Measurements from ENCODE around the gene IGDCC3.

IGDCC3 gene

DNA sequence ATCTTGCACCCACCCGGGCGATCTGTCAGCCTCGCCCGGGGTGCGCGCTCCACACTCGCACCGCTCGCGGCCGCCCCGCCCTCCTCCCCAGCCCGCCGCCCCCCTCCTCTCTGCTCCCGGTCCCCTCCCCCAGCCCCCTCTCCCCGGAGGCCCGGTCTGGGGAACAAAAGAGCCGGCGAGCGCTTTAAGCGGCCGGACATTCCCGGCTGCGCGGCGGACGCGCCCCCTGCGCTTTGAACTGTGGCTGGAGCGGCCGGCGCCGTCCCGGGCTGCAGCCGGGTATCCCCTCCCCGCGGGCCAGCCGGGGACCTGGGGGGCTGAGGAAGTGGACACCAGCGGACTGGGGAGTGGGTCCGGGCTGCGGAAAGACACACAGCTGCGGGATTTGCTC, at the start of gene IGDCC3:
Gene IGDCC3 (minus strand): TSS at position 27 of the 391 bp plus-strand sequence. CDS start 214 bp downstream, outside the sequence.
- no peak for DNase-seq

DNA sequence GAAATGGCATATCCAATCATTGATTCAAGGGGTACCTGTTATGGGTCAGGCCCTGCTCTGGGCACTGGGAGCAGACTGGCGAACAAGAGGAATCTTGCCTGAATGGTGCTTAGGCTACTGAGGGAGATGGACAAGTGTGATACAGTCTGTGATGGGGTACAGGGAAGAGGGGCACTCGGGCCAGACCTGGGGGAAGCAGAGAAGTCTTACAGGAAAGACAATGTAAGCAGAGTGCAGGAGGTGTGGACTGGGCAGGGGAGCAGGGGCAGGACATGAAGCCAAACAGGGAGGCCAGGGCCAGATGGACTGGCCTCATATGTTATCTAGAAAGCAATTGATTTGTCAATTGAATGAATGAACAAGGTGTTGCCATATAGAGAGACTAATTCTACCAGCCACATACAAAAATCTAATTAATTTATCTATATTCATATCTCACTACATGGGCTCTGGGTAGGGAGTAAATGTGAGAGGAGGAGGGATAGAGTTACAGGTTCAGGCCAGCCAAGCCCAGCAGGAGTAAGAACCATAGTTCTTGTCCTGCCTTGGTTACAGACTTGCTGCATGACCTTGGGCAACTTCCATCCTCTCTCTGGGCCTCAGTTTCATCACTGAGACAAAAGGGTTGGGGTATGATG, 48.5 kb upstream of the IGDCC3 start:
- no peak for DNase-seq

DNA sequence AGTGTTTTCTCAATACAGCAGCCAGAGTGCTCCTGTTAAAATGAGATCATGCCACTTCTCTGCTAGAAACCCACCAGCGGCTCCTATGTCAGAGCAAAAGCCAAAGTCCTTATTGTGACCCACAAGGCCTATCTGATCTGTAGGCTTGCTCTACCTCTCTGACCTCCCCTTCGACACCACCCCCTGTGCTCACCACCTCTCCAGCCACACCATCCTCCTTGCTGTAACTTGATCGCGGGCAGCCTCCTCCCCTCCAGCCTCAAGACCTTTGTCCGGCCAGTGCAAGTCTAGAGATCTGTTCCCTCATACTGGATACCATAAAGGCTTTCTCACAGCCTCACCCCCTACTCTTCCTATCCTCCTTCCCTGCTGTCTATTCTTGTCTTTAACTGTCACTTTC, 46.9 kb upstream of the IGDCC3 start:
- no peak for DNase-seq

DNA sequence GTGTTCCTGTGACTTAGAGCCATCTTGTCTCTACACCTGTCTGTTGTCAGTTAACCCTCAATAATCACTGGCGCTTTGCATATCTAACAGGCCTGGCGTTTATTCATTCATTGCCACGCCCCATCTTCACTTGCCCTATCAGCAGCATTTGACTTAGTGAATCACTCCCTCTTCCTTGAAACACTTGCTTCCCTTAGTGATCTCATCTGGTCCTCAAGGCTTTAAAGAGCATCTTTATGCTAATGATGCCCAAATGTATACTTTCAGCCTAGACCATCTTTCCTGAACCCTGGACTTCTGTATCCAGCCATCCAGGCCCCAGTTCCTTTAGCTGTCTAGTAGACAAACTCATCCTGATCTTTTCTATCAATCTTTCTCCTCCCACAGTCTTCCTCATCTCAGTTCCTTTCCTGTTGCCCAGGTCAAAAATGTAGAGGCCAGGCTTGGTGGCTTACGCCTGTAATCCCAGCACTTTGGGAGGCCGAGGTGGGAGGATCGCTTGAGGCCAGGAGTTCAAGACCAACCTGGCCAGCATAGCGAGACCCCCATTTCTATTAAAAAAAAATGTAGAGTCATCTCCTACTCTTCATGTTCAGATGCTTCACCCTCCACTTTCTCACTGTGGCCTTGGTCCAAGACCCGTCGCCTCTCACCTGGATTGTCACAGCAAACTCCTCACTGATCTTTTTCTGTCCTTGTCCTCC, 46.3 kb upstream of the IGDCC3 start:
- no peak for DNase-seq

DNA sequence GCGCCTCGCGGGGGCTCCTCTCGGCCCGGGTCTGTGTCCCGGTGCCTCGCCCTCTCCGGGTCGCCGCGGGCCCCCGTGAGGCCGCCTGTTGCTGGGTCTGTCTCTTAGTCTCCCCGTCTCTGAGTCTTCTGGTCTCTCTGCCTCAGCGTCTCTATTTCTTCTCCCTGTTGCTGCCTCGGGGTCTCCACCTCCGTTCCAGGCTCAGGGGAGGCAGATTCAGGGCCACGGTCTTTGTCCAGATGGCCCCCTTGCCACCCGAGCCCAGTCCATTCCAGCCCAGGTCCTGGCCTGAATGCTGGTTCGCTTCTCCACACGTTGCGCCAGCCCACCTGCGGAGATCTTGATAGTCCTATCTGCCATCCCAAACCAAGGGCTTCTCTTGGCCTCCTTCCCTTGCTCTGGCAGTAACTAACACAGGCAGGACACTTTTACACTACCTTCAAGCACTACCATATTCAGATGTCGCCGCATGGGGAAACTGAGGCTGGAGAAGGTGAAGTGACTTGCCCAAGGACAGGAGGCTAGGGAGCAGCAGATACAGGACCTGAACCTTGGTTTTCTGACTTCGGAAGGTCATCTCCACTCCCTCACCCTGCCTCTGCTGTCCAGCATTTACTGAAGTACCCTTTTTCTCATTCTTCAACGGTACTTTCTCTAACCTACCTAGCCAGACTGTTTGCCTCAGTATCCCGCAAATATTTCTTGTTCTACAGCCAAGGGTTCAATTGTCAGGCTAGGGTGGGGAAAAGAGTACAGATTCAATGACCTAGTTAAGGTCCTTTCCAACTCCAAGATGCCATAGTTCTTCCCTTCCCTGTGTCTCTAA, 45.6 kb upstream of the IGDCC3 start:
- DNase-seq: no peak

DNA sequence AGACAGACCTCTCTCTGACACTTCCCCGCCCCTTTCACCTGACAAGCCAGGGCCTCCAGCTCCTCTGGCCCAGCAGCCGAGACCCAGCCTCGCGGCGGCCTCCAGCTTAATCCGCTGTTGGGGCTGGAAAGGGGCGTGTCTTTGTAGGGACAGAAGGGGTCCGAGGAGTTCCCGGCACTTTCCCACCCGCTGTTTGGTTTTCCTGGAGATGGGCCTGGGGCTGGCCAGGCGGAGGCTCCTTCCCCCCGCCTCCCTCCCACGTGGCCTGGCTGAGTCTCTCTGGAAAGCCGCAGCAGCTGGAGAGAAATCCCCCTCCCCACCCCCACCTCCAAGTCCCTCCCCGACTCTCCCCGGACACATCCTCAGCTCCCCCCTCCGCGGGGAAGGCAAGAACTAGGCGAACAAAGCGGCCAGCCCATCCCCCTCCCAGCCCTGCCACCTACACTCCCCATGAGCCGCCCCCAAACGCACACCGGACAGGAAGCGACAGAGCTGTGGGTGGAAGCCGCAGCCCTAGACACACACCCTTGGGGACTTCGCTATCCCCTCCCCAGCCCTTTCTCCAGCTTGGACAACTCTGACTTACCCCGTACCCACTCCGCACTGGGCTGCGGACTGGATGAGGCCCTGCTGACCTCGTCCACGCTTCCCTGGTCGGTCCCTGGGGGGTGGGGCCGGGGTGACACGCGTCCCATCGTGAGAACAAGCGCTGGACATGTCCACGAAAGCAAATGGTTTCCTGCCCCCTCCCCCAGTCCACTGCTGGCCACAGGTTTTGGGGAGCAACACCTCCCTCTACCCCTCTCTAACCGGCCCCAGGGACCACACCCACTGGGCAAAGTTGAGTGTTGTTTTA, 43.8 kb upstream of the IGDCC3 start:
- no peak for DNase-seq

DNA sequence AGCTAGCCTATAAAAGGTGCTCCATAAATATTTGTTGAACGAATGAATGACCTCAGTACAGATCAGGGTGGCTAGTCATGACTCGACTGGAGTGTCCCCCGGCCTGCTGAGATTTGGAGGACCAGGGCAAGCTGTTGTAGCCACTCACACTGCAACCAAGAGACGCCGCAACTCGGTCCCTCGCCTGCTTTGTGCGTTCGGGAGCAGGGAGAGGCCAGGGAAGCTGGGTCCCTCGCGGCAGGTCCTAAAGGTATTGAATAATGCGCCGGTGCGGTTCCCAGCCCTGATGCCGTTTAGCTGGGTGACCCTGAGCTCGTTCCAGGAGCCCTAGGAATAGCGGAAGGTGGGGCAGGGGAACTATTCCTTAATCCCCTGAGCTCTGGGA, 43.2 kb upstream of the IGDCC3 start:
- no peak for DNase-seq

DNA sequence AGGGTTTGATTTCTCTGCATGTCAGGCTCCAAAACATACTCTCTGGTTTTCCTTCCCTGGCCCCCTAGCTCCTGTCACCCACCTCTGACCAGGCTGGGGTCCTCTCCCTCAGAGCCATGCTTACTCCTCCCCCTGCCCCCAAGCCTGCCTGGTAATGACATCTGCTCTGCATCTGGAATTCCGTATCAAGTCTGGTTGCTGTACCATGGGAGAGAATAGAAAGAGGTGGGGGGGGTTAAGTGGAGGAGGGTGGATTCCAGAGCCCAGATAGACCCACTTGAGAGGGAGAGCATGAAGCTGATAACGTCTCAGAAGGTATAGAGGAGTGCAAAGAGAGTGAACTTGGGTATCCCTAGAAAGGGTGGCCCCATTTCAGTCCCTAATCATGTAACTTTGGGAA, 40.8 kb upstream of the IGDCC3 start:
- DNase-seq: no peak

DNA sequence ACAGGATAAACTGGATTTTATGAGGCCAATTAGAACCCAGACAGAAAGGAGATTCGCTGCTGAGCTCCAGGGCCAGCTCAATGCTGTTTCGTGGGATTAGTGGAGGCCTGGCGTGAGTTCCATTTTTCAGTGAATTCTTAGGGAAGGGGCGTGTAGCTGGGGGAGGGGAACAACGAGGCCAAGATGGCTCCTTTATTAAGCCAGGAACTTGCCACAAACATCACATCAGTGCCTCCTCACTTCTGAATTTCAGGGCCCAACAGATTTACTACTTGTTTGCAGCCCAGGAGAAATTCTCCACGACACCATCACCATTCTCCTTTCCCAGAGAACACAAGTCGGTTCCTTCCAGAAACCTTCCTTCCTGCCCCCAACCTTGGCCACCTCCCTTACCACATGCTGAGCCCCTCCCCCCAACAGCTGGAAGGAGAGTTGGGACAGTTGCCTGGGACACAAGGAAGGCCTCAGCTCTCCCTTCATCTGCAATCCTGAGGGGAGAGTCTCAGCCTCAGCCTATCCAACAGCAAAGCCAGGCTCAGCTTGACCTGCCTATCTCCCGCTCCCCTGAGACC, 39.1 kb upstream of the IGDCC3 start:
- no peak for DNase-seq

DNA sequence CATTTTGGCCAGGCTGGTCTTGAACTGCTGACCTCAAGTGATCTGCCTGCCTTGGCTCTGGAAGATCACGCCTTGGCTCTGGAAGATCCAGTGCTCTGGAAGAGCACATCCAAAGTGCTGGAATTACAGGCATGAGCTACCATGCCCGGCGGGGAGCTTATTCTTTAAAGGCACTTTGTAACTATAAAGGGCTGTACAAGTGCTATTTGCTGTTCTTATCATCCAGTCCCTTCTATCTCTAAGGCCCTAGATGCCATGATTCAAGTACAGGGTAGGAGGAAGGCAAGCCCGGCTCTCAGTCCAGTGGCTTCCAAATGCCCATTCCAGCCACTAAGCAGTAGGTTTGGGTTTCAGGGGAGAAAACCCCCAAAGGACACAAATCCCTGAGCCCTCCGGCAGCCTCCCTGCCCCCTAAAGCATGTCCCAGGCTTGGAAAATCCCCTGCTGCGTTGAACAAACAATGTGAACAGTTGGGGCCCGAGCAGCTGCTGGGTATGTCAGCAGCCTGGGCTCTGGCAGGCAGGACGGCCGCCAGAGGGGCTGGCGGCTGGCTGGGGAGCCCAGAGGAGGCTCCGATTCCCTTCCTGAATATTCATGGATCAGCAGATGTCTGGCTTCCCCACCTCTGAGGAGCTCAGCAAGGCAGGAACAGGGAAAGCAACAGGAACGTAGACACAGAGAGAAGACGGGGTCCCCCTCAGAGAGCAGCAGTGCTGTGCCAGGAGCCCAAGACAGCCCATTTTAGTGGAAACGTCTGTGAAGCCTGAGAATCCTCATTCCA, 37.2 kb upstream of the IGDCC3 start:
- DNase-seq: peak; percentile 78

DNA sequence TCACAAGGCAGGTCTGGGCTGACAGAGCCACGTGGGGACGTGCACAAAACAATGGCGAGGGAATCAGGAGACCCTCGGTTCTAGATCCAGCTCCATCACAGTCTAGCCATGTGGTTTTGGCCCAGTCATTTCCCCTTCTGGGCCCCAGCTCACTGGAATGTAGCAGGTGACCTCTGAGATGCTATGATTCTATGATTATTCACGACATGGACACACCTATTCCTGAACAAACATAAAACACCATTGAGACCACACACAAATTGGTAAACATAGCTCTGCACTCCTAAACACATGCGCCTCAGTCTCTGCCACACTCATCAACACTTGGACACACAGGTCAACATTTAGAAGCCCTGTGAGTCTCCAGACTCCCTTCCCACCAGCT, 36.0 kb upstream of the IGDCC3 start:
- no peak for DNase-seq

DNA sequence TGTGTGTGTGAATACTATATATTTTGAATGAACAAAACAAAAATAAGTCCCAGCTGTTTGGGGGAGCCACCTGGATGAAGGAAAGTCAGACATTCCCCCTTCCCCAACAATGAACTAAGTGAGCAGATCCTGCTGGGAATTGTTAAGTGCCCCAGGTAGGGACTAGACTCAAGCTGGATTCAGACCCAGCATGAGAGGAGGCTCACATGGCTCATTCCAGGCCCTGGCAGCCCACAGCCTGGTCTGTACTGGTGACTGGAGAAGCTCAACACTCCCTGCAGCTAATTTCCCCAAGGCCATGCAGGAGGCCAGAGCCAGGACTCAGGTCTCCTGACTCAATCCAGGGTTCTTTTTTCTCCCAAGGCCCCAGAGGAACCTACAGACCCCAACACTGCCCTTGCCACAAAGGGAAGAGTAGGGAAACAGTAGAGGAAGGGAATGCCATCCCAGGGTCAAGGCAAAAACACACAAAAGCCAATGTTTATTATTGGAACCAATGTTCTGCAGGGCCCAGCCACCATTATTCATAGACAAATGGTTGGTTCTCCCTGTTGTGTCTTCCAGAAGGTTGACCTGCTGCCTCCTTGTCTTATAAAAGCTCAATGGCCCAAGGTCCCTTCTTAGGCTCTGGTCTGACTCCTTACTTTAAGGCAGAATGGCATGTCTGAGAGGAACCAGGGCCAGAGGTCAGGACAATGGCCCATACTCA, 35.4 kb upstream of the IGDCC3 start:
- no peak for DNase-seq

DNA sequence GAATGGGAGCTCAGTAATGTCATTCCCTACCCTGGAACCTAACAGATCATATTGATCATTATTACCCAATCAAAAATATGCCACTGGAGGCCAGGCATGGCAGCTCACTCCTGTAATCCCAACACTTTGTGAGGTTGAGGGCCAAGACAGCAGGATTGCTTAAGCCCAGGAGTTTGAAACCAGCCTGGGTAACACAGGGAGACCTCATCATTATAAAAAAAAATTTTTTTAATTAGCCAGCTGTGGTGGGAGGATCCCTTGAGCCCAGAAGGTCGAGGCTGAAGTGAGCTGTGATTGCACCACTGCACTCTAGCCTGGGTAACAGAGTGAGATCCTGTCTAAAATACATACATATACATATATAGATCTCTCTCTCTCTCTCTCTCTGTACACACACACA, 34.8 kb upstream of the IGDCC3 start:
- DNase-seq: no peak

DNA sequence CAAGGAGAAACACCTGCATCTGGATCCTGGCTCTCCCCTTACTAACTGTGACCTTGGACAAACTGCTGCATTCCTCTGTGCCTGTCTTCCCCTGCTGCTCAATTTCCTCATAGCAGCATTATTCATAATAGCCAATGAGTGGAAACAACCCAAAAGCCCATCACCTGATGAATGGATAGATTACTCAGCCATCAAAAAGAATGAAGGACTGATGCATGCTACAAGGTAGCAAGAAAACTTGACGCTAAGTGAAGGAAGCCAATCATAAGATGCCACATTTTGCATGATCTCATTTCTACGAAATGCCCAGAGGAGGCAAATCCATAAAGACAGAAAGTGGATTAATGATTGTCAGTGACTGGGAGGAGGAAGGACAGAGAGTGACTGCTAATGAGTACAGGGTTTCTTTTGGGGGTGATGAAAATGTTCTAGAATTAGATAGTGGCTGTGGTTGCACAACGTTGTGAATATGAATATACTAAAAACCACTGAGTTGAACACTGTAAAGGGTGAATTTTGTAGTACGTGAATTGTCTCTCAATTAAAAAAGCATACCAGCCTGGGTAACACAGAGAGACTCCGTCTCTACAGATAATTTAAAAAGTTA, 33.8 kb upstream of the IGDCC3 start:
- no peak for DNase-seq

DNA sequence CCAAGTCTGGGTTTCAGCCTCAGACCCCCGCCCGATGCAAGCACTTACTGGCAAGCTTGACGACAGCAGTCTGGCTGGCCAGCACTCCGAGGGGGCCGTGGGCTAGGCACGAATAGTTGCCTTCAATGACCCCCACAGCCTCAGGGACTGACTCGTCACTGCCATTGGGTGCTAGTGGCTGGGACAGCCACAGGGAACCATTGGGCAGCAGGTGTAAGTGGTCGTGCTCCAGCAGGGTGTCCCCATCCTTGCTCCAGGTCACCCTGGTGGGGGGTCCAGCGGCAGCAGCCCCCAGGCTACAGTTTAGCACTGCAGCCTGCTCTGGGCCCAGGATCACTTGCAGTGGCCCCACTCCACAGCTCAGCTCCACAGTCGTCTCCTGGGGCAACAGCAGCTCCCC, 33.2 kb upstream of the IGDCC3 start:
- no peak for DNase-seq

DNA sequence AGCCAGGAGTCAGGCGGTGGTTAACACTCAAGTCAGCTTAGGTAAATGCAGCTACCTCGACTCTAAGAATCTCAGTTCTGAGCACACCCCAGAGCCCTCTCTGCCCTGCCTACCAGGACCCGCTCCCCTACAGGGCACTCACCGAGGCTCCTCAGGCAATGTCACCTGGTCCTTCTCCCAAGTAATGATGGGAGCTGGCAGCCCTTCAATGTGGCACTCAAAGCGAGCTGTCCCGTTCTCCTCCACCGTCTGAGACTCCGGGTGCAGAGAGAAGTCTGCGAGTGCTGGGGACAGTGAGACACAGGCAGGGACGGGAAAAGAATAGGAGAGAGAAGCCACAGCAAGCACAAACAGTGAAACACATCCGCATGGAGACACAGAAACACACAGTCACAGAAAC, 32.2 kb upstream of the IGDCC3 start:
- DNase-seq: no peak

DNA sequence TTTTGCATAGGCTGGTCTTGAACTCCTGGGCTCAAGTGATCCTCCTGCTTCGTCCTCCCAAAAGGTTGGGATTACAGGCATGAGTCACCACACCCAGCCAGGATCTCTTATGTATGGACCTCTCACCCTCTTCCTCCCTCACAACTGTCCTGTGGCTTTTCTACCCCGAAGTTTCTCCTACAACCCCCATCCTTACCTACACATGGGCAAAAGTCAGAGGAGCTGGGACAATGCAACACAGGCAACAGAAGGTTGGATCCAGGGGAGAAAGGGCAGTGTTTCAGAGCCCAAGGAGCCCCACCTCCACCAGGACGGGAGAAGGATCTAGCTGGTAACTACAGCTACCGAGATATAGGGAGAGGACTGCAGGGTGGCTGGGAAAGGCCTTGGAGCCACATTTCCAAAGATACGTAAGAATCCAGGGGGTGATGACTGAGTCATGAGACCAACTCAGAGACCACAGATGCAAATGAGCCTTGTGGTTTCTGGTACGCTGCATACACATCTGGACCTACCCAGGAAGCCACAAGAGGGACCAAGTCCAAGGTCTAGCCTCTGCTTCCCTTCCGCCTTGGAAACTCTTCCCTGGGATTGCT, 31.3 kb upstream of the IGDCC3 start:
- DNase-seq: no peak

DNA sequence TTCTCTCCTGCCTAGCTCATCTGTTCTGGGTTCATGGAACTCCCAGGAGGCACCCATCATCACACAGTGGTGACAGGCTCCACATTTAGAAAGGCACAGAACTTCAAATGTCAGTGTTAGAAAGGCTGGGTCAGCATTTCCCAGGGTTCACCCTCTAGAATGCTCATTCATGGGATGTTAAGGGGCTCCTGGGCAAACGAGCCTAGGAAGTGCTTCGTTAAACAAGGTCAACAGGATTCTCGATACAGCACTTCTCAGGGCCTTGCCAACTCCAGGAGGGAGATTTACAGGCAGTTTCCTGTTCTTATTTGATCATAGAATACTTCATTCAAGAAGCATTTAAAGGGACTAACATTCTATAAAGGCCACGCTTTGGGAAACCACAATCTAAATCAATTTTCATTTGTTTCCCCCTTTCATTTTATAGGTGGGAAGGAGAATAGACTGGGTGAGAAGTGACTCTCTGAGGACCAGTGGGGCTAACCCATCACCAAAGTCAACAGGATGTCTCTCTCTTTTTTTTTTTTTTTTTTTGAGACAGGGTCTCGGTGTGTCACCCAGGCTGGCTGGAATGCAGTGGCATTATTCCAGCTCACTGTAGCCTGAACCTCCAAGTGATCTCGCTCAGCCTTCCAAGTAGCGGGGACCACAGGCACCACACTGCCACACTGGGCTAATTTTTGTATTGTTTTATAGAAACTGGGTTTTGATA, 30.7 kb upstream of the IGDCC3 start:
- no peak for DNase-seq

DNA sequence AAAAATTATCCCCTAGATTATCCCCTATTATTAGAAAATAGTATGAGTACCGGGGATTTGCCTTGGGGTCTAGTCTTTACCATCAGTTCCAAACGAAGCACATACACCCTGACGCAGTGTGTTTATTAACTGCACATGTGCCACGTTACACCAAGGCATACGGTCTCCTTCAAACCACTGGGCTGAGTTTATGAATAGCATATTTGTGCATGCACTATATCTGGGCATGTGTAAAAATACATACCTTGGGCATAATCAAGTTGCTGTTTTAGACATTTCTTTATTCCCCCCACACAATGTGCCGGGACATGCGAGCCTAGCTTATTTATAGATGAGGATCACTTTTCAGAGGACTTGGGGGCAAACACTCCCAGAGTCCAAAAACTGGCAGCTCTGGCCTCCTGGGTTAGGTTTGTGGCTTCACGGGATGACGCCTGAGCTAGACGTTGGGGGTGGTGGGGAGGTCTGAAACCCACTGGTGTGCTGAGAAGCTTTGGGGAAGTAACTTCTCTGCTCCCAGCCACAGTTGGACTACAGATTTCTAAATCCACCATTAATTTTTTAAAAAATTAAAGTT, 28.7 kb upstream of the IGDCC3 start:
- DNase-seq: no peak

All from COR-L47 (cell line).